Tongue (tissue), 2 donors: ENCODE measurements around the gene PALM2AKAP2. TPM values are rescaled to one million over a fixed set of nuclear protein-coding genes. Genes with fewer than 3 reads are reported as not detected.

Experiments
- DNase-seq: peaks from one replicate; pipeline ENCODE4 v3.0.0-alpha.2; 2015
- total RNA-seq: library from RNA; depleted of rRNA; stranded (reverse); fragments of >200 nt; gene quantifications from one replicate; pipeline ENCODE4 v1.2.3, GENCODE V29; 2014

Gene PALM2AKAP2
- 64.8 TPM for total RNA-seq

DNA sequence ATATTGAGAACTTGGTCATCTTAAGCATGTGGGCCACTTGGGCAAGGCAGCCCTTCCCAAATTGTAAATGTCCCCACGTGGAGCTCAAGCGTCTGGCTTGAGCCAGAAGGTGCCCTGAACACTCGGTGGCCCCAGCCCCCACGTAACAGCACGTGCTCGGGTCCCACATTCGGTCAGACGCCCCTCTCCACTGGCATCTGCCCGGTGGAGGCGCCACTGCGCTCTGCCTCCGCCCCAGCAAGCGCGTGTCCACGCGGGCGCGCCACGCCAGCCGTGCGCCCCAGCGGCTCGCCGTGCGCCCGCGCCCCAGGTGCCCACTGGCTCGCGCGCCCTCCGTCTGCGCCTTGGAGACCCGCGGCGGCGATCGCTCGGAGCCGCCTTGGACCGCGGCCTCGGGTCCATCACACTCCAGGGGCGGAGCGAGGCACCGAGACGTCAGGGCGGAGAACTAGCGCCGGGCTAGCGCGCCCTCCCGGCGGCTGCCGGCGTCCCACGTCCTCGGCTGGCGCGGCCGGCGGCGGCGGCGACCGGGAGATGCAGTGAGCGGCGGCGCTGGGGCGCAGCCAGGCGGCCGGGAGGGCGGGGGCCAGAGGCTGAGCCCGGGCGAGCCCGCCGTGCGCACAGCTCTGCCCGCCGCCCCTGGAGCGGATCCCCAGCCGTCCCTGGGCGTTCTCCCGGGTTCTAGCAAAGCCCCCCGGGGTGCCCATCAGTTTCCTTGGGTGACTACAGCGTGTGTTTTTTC lies at the start of gene PALM2AKAP2:
Gene PALM2AKAP2 (plus strand): TSS at position 488 of the 742 bp plus-strand sequence. CDS start 291 bp downstream, outside the sequence.
- peak; percentile 88 for DNase-seq

DNA sequence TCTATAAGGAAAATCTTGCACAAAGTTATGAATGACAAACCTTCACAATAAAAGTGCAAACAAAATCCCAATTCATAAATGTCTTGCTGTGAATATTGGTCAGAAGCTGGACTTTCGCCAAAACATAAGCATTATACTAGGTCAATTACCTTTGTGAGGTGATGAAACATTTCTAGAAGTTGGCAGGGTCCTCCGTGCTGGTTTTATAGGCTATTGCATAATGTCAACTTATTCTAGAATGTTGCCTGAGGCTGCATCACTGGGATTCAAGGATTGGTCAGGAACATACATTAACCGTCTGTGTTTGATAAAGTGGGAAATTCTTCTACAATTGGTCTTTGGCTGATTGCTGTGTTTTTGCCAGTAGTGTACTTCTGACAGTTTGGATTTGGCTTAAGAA lies 49.8 kb upstream of the PALM2AKAP2 start:
- no peak for DNase-seq

DNA sequence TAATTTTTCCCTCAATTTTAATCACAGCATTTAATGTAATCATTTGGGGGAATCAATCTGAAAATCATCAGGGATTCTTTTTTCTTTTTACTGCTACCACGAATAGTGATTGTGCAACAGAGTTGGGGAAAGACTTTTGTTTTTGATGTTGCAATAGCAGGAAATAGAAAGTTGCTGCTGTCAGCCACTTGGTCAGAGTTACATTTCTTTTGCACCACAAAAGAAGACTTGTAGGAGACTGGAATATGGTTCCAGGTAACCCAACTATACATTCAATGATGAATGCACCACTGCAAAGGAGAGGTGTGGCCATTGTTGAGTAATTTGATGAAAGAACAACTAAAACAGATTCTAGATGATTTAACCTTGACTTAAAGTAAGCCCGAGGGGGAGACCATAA lies 46.3 kb upstream of the PALM2AKAP2 start:
- DNase-seq: no peak

DNA sequence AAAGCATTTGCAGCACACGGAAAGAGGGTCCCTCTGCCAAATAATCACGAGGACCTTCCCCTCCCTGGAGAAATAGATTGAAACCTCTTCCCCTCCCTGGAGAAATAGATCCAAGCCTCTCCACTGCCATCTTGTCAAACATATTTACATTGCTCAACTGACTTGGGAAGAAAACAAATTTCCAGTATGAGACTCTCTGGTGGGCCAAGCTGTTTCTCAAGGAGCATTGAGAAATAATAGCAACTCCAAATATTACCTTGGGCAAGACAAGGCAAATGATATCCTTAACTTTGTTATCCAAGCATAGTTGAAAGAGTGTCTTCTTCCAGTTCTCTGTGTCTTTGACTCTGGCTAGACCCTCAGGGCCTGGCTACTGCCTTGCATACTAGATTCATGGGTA lies 45.2 kb upstream of the PALM2AKAP2 start:
- no peak for DNase-seq

DNA sequence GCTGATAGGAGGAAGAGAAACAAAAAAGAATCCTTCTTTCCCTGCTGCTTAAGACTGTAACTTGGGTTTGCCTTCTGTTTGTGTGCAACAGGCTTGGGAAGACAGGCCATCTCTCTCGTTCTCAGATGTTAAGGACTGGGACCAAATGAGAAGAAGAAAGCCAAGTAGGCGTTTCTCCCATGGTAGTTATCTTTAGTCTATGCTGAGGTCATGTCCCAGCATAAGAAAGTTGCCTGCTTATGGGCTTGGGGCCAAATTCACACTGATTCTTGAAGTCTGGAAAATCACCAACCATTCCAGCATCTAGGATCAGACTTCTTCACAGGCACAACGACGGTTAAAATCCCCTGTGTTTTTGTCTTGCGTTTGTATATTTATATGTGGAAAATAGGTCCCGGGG lies 44.2 kb upstream of the PALM2AKAP2 start:
- DNase-seq: peak; percentile 51

DNA sequence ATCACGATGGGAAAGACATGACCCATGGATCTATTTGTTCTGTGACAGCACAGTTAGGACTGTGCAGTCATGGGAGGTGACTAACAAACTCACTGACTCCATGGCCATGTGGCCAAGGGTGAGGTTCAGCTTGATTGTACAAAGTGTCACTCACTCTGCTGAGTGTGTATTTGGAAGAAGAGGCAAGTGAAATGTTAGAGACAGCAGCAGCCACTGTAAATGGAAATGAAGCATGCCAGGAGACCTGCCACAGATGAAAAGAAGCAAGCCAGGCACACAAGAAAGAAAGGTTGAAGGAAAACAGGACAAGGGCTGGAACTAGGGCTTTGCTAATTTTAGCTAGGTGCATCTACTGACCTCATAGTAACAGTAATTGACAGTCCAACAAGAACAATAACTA lies 42.7 kb upstream of the PALM2AKAP2 start:
- DNase-seq: peak; percentile 8

DNA sequence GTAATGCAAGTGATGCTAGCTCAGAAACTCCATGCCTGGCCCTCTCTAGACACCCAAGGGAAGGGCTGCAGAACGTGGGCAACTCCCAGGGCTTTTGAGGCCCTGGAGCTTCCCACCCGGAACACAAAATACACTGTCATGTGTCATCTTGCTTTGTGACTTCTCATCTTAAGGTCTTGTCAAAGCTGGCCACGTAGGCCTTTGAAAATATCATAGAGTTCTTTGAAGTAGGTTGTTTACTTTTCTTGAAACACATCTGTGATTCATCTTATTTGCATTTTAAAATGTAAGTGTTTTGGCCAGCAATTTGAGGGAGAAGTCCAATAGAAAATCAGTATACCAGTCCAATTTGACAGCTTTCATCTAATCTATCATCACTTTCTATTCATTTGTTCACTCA lies 40.2 kb upstream of the PALM2AKAP2 start:
- no peak for DNase-seq

DNA sequence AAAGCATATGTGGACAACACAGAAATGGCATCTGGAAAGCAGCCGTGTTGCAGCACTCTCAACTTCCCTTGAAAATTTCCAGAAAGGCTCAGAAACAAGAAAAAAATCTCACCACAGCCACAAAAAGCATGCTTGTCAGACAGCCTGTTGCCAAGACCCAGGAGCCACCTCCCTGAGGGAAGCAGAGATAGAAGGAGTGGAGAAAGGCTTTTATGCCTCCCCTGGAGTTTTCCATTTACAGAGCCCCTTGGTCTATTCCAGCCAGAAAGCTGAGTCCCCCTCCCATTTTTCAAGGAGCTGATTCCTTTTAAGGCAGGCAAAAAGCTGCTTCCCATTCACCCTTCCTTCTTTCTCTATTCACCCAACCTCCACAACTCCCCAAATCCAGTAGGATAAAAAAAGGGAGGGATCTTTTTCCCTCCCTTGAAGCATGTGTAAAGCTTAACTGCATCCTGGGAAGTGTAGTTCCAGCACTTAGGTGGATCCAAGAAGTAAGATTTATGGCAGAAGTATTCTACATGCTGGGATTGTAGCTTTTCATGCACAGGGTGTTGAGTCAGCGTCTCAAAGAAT lies 37.1 kb upstream of the PALM2AKAP2 start:
- peak; percentile 57 for DNase-seq

DNA sequence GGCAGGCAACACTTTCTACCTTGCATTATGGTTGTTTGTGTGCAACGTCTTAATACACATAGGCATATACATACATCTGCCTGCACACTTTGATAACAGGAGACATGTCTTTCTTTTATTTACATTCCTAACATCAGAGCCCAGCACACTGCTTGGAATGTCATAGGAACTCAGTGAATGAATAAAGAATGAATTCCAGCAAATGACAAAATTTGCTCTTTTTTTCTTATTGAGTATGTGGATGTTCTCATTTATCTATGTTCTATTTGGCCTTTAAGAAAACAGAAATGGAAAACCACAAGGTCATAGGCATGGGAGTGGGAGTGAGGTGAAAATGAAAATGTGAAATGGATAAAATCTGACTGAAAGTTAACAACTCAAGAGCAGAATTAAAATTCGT lies 36.3 kb upstream of the PALM2AKAP2 start:
- no peak for DNase-seq

DNA sequence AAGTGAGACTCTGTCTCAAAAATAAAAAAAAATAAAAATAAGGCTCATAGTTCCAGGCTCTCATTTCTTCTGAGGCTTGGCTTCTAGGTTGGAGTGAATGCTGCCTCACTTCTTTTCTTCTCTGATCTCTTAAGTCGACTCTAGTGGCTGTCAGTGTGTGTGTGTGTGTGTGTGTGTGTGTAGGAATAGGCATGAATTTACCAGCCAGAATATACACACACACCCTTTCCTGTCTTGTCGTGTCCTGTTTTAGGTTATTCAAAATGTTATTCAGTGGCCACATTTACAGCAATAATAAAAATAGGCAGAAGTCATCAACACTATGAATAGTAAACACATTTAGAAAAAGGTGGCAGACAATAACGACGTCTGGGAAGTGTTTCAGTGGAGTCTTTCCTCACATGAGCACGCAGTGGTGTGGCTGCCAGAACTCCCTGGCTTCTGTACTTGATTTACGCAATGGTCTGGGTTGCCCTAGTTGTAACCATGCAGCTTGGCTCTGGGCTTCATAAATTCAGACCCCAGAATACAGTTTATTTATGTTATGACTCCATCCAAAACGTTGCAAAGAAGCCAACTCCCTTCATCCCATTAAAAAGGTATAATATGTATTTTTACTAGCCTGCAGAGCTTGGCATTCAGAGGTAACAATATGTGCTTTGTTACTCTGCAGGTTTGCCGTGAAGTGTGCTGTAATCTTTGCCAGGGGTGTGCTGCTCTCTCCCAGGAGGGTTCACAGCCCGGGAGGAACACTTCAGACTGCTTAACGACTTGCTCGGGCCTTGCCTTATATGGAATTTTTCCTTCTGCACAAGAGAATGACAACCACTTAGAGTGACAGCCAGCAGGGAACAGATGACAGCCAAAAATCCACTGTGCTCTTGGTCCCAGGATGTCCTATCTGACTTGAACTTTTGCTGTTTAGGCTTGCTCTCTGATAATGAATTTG lies 34.4 kb upstream of the PALM2AKAP2 start:
- peak; percentile 81 for DNase-seq

DNA sequence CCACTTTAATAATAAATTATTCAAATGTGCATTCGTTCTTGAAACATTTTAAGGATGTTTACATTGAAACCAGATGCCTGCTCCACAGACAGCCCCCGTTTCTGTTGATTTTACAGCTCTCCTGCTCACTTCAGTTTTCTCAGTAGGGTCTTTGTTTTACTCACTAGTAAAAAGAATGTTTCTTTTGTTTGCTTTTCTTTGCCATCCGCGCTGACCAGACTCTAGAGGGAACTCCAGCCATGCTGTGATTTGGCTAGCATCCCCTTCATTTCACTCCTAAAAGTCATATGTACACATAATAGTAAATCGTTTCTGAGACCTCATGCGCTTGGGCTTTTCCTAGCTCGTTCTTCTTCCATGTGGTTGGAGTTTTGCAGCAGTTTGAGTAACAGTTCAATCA lies 28.7 kb upstream of the PALM2AKAP2 start:
- peak; percentile 69 for DNase-seq

DNA sequence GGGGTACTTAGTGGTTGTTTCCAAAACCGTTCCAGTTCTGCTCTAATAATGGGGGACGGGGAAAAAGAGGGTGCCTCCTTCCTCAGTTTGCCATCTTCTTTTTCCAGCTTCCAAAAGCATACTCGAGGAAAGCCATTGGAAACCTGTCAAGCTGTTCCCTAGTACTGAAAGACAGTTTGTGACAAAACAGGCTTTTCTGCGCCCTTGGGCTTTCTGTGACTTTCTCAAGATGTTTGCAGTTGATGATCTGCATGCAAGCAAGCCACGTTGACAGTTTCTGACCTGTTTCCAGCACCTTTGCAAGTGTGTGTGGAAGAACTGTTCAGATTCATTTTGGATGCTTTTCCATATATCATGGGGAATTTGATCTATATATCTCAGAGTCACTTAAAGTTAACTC lies 26.7 kb upstream of the PALM2AKAP2 start:
- DNase-seq: no peak

DNA sequence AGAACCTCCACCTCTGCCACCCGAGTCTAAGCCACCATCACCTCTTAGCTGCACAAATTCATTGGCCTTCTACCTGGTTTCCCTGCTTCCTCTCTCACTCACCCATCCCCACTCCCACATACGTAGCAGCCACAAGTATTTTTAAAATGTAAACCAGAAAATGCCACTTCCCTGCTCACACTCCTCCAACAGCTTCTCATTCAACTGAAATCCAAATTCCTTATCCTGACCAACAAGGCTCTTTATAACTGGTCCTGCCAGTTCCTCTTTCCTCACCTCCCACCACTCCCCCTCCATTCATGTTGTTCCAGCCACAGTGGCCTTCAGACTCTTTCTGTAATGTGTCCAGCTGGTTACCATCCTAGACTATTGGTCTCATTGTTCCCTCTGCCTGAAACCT lies 25.0 kb upstream of the PALM2AKAP2 start:
- no peak for DNase-seq

DNA sequence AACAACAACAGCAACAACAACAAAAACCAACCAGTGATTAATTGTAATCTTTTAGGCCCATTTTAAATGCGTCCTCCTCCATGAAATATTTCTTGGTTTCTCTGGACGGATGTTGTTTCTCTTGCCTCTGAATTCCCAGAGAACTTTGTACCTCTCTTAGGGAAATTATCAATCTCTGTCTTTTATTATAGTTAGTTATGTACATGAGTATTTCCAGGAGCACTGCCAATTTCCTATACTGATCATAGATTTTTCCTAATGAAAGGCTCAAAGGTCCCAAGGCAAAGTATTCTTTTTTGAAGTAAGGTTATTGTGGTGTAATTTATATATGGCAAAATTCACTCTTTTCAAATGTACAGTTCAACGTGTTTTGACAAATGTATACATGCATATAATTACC lies 20.4 kb upstream of the PALM2AKAP2 start:
- no peak for DNase-seq

DNA sequence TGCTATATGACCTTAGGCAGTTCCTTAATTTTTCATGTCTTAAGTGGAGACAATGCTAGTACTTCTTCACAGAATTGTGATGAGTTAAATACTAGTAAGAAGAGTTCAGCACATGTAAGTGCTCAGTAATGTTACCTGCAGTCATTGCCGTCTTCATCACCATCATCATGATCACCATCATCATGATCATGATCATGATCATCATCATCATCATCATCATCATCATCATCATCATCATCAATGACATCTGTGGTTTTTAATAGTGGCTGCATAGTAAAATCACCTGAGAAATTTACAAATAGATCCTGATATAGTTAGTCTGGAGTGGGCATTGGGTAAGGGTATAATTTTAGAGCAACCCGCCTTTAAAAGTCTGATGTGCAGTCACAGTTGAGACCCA lies 14.7 kb upstream of the PALM2AKAP2 start:
- DNase-seq: no peak

DNA sequence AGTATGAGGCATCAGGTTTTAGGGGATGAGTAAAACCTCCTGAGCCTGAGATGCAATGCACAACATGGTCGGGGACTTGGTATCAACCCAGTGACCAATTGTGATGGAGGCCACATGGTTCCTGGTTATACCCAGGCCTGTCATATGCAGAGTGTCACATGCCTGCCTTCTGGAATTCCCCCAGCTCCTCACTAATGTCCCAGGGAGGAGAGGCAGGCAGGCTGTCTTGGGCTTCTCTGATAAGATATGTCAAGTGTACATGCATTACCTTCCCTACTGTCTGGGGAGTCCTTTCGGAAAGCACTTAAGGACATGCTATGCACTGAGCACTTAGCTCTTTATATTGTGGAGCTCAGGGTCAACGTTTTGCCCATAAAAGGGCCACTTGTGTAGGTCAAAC lies 14.2 kb upstream of the PALM2AKAP2 start:
- no peak for DNase-seq

DNA sequence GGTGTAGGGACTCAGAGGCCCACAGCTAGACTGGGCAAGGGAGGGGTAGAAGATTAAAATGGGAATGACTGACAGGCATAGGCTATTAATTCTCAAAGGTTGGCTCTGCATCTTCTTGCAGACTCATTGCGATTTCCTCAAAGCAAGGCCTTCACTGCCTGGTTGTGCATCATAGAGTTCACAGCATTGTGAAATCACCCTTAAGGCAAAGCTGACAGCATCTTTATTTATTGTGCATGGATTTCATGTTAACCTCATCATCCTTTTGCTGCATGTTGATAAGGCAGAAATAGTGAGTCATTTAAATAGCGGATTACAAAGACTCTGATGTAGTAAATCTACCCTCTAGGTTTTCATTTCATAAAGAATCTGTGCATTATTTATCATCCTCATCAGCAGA lies 13.6 kb upstream of the PALM2AKAP2 start:
- no peak for DNase-seq

DNA sequence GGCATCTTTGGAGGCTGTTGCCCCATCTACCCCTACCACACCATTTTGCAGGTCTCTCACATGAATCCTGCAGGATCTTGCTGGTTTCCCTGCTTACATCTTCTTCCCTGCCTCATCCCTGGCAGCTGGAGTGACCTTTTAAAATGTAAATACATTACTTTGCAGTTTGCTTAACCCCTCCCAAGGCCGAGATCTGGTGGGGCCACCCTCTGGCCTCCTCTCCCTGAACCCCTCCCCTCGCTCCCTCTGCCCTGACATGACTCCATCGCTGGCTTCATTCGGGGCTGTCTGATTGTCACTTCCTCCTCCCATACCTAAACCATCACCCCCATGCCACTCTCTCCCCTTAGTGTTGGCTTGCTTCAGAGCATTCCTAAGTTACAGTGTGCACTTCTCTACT lies 12.6 kb upstream of the PALM2AKAP2 start:
- no peak for DNase-seq

DNA sequence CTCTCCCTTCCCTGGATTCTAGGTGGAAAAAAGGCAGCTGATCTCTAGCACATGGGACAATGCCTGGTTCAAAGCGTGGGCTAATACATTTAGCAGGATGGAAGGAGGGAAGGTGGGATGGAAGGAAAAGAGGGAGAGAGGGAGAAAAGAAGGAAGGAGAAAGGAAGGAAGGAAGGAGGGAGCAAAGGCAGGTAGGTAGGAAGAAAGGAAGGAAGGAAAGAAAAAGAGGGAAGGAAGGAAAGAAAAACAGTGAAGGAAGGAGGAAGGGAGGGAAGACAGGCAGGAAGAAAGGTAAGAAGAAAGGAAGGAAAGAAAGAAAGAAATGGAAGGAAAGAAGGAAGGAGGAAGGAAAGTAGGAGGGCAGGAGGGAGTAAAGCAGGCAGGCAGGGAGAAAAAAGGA lies 12.2 kb upstream of the PALM2AKAP2 start:
- no peak for DNase-seq

DNA sequence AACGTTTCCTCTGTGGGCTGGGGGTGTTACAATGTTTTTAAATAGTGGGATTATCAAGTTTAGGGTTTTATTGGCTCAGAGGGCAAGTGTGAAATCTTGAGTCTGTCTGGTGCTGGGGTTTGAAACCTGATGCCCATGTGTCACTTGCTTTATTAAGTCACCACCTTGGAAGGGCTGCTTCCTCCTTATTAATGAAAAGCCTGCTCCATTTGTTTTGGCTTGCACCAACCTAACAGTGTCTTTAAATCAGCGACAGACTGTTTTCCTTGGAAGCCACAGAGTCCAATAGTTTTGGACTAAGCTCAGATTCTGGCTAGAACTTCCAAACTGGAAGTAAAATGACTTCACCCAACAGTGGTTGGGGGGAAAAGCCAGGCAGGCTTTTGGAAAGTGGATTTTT lies 10.7 kb upstream of the PALM2AKAP2 start:
- DNase-seq: peak; percentile 43

DNA sequence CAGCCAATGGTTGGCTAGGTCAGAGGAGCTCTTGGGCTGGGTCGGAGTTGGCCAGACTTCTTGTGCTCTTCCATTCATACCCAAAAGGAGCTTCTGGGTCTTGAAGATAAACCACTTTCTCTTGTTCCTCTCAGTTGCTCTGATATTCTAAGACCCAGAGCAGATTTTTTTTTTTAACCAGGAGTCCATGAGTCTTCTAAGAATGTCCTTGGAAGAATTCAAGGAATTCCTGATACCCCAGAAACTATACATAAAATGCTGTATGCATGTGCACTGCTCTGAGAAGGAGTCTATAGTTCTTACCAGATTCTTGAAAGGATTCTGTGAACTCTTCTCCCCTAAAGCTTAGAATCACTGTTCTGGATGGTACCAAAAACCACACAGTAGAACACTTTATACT lies 9.9 kb upstream of the PALM2AKAP2 start:
- DNase-seq: no peak

DNA sequence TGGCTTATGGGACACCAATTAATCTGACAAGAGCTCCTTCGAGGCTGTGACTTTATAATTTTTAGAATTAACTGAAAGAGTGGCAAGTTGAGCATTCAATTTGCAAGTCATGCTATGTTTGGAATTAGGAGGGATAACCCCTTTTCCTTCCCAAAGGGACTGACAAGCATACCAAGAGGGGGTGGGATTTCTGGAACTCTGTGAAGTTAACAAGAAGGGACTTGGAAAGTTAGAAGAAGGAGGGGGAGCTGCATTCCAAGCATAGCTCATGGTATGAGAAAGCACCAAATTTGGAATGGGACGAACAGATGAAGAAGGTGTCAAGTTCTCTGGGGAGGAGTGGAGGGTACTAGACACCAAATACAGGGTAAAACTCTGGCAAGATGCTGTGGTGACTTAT lies 8.9 kb upstream of the PALM2AKAP2 start:
- DNase-seq: peak; percentile 83
